Esophagus squamous epithelium (tissue), 5 donors: Measurements from ENCODE around the gene OTUD5. TPM values are rescaled to one million over a fixed set of nuclear protein-coding genes. Genes with fewer than 3 reads are reported as not detected.

Source experiments
- DNase-seq: peaks from one replicate; lab custom pipeline; 2025; lab: John Stamatoyannopoulos, UW
- H3K27ac ChIP-seq, 4 donors: fragments of 200-600 bp; sonication (generic); one replicate each; pipeline ENCODE4 v1.5.1; 2016 to 2019; ENCODE audit warnings: mild to moderate bottlenecking in 1 of 4
- H3K27me3 ChIP-seq, 4 donors: fragments of 200-600 bp; sonication (generic); 1 replicate in 3 of 4; 2 replicates in 1 of 4; pipeline versions ENCODE4 v1.5.1 to v1.6.0; 2017 to 2021; ENCODE audit warnings: antibody characterized with exemption in 1 of 4
- H3K36me3 ChIP-seq, 3 donors: fragments of 200-600 bp; sonication (generic); one replicate each; pipeline ENCODE4 v1.5.1; 2016 to 2019
- H3K4me1 ChIP-seq, 3 donors: fragments of 200-600 bp; sonication (generic); one replicate each; pipeline ENCODE4 v1.5.1; 2017 to 2019
- H3K4me3 ChIP-seq, 4 donors: fragments of 200-600 bp; sonication (generic); 1 replicate in 3 of 4; 2 replicates in 1 of 4; pipeline ENCODE4 v1.5.1; 2016 to 2019; ENCODE audit warnings: mild to moderate bottlenecking in 2 of 4, moderate library complexity in 1 of 4
- H3K9me3 ChIP-seq, 3 donors: fragments of 200-600 bp; sonication (generic); one replicate each; pipeline ENCODE4 v1.5.1; 2016 to 2019
- POLR2A ChIP-seq, 4 donors: fragments of 450-650 bp; IDR thresholded peaks; one replicate each; pipeline ENCODE4 v1.6.1; 2017; ENCODE audit warnings: antibody characterized with exemption in 4 of 4, mild to moderate bottlenecking in 4 of 4, moderate library complexity in 3 of 4
- WGBS, 2 donors: methylation state at CpG; one replicate each; pipeline ENCODE4 v1.1.5; 2018; 5-methylcytosine and 5-hydroxymethylcytosine counted together
- intact Hi-C: fragments of 100-400 bp; cut with DNase I; formaldehyde crosslinking; loops from one replicate; pipeline ENCODE4 v1.15.0; 2022
- total RNA-seq, 4 donors: library from RNA; depleted of rRNA; stranded (reverse); fragments of >200 nt; gene quantifications; one replicate each; pipeline ENCODE4 v1.1.0, GENCODE V29; 2016
- TF ChIP-seq, protein P1 (sequence below), 6 experiments: fragments of 450-650 bp in 4 of 6; fragments of 200-600 bp in 2 of 6; sonication (generic) in 2 of 6; IDR thresholded peaks; one replicate each; pipeline ENCODE4 v1.5.1; 2016 to 2019; ENCODE audit warnings: antibody characterized with exemption in 6 of 6, mild to moderate bottlenecking in 4 of 6, moderate library complexity in 4 of 6
- donor health status: DM: yes; HTN: yes; CAD: no.

Gene OTUD5
- total RNA-seq, 4 donors from 2014 or later: 15.7 to 28.4 (median 24.3) TPM

GRCh38 chrX:48976086-48976485, 18.7 kb upstream of the OTUD5 start:
- WGBS, 2 donors: 20 to 58% methylated on average over 1 to 5 of the region's 6 CpGs
- H3K36me3 ChIP-seq: peaks cover 0 to 71% (median 0%) of the 10 kb centered on the region in 3 donors

DNA sequence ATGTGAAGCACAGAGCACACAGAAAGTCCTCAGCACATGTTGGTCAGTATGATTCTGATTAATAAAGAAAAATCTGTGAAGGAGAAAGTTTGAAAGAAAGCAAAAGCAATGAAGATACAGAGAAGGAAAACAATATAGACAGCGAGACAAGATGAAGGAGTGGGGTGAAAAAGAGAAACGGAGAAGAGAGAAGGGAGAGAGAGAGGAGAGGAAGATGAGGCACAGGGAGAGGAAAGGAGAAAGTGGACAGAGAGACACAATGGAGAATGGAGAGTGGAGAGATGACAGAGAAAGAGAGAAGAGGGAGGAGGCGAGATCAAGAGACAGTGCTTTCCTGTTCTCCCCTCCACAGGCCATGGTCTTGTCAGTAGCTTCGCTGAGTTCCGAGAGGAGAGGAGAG, 18.1 kb upstream of the OTUD5 start:
- Histone ChIP-seq H3K27me3 (no peaks in the 10 kb centered on the region), H3K9me3 (no peaks in the 10 kb centered on the region), H3K4me1 (peaks cover 0 to 15% (median 0%) of the 10 kb centered on the region in 3 donors), H3K4me3 (no peak overlapping the region), H3K36me3 (peaks cover 0 to 66% (median 0%) of the 10 kb centered on the region in 3 donors), H3K27ac (no peak overlapping the region)
- TF ChIP-seq, protein P1, sequence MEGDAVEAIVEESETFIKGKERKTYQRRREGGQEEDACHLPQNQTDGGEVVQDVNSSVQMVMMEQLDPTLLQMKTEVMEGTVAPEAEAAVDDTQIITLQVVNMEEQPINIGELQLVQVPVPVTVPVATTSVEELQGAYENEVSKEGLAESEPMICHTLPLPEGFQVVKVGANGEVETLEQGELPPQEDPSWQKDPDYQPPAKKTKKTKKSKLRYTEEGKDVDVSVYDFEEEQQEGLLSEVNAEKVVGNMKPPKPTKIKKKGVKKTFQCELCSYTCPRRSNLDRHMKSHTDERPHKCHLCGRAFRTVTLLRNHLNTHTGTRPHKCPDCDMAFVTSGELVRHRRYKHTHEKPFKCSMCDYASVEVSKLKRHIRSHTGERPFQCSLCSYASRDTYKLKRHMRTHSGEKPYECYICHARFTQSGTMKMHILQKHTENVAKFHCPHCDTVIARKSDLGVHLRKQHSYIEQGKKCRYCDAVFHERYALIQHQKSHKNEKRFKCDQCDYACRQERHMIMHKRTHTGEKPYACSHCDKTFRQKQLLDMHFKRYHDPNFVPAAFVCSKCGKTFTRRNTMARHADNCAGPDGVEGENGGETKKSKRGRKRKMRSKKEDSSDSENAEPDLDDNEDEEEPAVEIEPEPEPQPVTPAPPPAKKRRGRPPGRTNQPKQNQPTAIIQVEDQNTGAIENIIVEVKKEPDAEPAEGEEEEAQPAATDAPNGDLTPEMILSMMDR (IDR thresholded peaks at IDR 0.05): no peak
- no peak for TF ChIP-seq POLR2A (IDR thresholded peaks at IDR 0.05)
- WGBS, 2 donors: 81 to 90% methylated on average over 5 of the region's 5 CpGs
- DNase-seq: no peak
- intact Hi-C loops: no loop called here

More at GRCh38 chrX:48976086-48976485, 18.7 kb upstream of the OTUD5 start:
- no peak for DNase-seq
- intact Hi-C loops: no loop called here
- no peaks in the 10 kb centered on the region for H3K27me3 ChIP-seq
- peaks cover 0 to 15% (median 0%) of the 10 kb centered on the region in 3 donors for H3K4me1 ChIP-seq
- TF ChIP-seq POLR2A (IDR thresholded peaks at IDR 0.05): no peak
- TF ChIP-seq, protein P1 (IDR thresholded peaks at IDR 0.05): no peak
- no peaks in the 10 kb centered on the region for H3K9me3 ChIP-seq
- H3K4me3 ChIP-seq: no peak overlapping the region
- H3K27ac ChIP-seq: no peak overlapping the region

- no peaks in the 10 kb centered on the region for H3K9me3 ChIP-seq
- H3K4me3 ChIP-seq: no peak overlapping the region
- H3K27me3 ChIP-seq: no peaks in the 10 kb centered on the region
- 86% methylated on average over 2 of the region's 7 CpGs; no CpG with 5 or more reads in 1 of the 2 donors for WGBS, 2 donors
- DNase-seq: no peak
- peaks cover 0 to 61% (median 0%) of the 10 kb centered on the region in 3 donors for H3K36me3 ChIP-seq
- H3K27ac ChIP-seq: no peak overlapping the region
- TF ChIP-seq POLR2A (IDR thresholded peaks at IDR 0.05): no peak
- TF ChIP-seq, protein P1 (IDR thresholded peaks at IDR 0.05): no peak
- intact Hi-C loops: no loop called here
- H3K4me1 ChIP-seq: peaks cover 0 to 15% (median 0%) of the 10 kb centered on the region in 3 donors
Measured at GRCh38 chrX:48975041-48975440, 17.6 kb upstream of the OTUD5 start.

- intact Hi-C loops: no loop called here
- Histone ChIP-seq H3K4me1 (peaks cover 0 to 15% (median 0%) of the 10 kb centered on the region in 3 donors), H3K27ac (no peak overlapping the region), H3K27me3 (no peaks in the 10 kb centered on the region), H3K9me3 (no peaks in the 10 kb centered on the region), H3K36me3 (peaks cover 0 to 56% (median 0%) of the 10 kb centered on the region in 3 donors), H3K4me3 (no peak overlapping the region)
- no peak for TF ChIP-seq POLR2A (IDR thresholded peaks at IDR 0.05)
- TF ChIP-seq, protein P1 (IDR thresholded peaks at IDR 0.05): no peak
- no peak for DNase-seq
- WGBS, 2 donors: 69 to 77% methylated on average over 2 of the region's 2 CpGs
Measured at GRCh38 chrX:48974574-48974973, 17.2 kb upstream of the OTUD5 start.

GRCh38 chrX:48974033-48974432, 16.6 kb upstream of the OTUD5 start:
- H3K36me3 ChIP-seq: peaks cover 0 to 53% (median 0%) of the 10 kb centered on the region in 3 donors
- 82 to 88% methylated on average over 3 of the region's 3 CpGs for WGBS, 2 donors
- TF ChIP-seq POLR2A (IDR thresholded peaks at IDR 0.05): no peak
- TF ChIP-seq, protein P1 (IDR thresholded peaks at IDR 0.05): no peak
- no peaks in the 10 kb centered on the region for H3K27me3 ChIP-seq
- H3K27ac ChIP-seq: no peak overlapping the region
- intact Hi-C loops: no loop called here
- DNase-seq: no peak
- H3K4me1 ChIP-seq: peaks cover 0 to 15% (median 0%) of the 10 kb centered on the region in 3 donors
- no peak overlapping the region for H3K4me3 ChIP-seq
- no peaks in the 10 kb centered on the region for H3K9me3 ChIP-seq
